ENCODE data around the gene NKAIN1.

- TF ChIP-seq, protein P1, sequence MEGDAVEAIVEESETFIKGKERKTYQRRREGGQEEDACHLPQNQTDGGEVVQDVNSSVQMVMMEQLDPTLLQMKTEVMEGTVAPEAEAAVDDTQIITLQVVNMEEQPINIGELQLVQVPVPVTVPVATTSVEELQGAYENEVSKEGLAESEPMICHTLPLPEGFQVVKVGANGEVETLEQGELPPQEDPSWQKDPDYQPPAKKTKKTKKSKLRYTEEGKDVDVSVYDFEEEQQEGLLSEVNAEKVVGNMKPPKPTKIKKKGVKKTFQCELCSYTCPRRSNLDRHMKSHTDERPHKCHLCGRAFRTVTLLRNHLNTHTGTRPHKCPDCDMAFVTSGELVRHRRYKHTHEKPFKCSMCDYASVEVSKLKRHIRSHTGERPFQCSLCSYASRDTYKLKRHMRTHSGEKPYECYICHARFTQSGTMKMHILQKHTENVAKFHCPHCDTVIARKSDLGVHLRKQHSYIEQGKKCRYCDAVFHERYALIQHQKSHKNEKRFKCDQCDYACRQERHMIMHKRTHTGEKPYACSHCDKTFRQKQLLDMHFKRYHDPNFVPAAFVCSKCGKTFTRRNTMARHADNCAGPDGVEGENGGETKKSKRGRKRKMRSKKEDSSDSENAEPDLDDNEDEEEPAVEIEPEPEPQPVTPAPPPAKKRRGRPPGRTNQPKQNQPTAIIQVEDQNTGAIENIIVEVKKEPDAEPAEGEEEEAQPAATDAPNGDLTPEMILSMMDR (IDR thresholded peaks at IDR 0.05; ENCODE audit: borderline replicate concordance, extremely low read depth, low read length, poor library complexity, severe bottlenecking), result no peak
- no peak for TF ChIP-seq EZH2 (IDR thresholded peaks at IDR 0.05; ENCODE audit: borderline replicate concordance, low read depth, low read length, severe bottlenecking)
Observed at GRCh38 chr1:31170486-31170735, 69.3 kb downstream of the NKAIN1 start.
